Heart left ventricle (tissue), 13 donors: ENCODE results near the gene HPSE2.

Experiments
- POLR2A ChIP-seq, 2 donors: fragments of 450-650 bp; IDR thresholded peaks; one replicate each; pipeline ENCODE4 v1.6.1; 2017; ENCODE audit warnings: antibody characterized with exemption in 2 of 2, mild to moderate bottlenecking in 2 of 2, moderate library complexity in 2 of 2
- TF ChIP-seq, protein P1 (sequence below), 12 donors: fragments of 200-600 bp; sonication (generic) in 4 of 12; IDR thresholded peaks; one replicate each; pipeline versions ENCODE4 v1.5.0 to v1.8.0; 2018 to 2022; ENCODE audit warnings: antibody characterized with exemption in 12 of 12, mild to moderate bottlenecking in 5 of 12
- donor health status: ischemic (EF 13 %, LVEDD 7.1; RV severe dilation, severe dysfunction).
- donor health status: DM: no; HTN: yes; CAD: no.
- donor health status: DM: no; HTN: no; CAD: no.
- donor health status: ischemic (EF 25% LVEDD 6.9; RV normal size, moderate dysfunction).
- donor health status: ischemic (EF 25% LVEDD 5.7; RV mildly dilated, moderate dysfunction).
- donor health status: ischemic (EF 35%, LVEDD 5.7; RV mildly dilated, moderate dysfunction).
- donor health status: nonischemic (EF 11% LVEDD 7.7; RV severe dilation, severe dysfunction).
- donor health status: DM: yes; HTN: yes; CAD: no.
- donor health status: PGD.
- donor health status: ischemic (EF 29% LVEDD 5.4; RV normal size, mild dysfunction).
- donor health status: nonischemic (EF 23%, LVEDD 6.1; RV moderate dilation, normal function).

- TF ChIP-seq, protein P1, sequence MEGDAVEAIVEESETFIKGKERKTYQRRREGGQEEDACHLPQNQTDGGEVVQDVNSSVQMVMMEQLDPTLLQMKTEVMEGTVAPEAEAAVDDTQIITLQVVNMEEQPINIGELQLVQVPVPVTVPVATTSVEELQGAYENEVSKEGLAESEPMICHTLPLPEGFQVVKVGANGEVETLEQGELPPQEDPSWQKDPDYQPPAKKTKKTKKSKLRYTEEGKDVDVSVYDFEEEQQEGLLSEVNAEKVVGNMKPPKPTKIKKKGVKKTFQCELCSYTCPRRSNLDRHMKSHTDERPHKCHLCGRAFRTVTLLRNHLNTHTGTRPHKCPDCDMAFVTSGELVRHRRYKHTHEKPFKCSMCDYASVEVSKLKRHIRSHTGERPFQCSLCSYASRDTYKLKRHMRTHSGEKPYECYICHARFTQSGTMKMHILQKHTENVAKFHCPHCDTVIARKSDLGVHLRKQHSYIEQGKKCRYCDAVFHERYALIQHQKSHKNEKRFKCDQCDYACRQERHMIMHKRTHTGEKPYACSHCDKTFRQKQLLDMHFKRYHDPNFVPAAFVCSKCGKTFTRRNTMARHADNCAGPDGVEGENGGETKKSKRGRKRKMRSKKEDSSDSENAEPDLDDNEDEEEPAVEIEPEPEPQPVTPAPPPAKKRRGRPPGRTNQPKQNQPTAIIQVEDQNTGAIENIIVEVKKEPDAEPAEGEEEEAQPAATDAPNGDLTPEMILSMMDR (IDR thresholded peaks at IDR 0.05) = peak in 11 of 12 donors; percentile 25 to 57 (median 44)
- TF ChIP-seq POLR2A (IDR thresholded peaks at IDR 0.05) = no peak
Measured at GRCh38 chr10:98664329-98665042, 571.2 kb downstream of the HPSE2 start.
